Measurements from ENCODE around the gene CLCN4. TPM values are rescaled to one million over a fixed set of nuclear protein-coding genes. Genes with fewer than 3 reads are reported as not detected.

Gene CLCN4
- total and polyA plus RNA-seq, 2 donors (not counting 1 experiment from before 2014, with no cell fraction given) = 7.7 to 9.1 TPM

DNA sequence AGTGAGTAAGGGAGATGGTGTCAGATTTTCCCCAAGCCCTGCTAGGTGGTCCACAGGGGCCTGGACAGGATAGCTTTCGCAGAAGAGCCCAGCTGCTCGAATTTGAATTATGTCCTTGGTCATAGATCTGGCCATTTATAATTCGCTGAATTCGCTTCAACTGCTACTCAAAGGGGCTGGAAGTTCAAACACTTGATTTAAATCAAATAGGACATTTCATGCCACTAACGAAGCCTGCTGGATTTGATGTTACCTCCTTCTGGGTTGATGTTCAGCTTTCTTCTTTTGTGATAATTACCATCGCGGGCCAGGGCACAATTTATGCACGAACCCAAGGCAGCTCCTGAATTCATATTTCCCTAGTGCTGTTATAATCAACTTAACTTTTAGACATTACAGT is 67.0 kb downstream of the CLCN4 start:
- Histone ChIP-seq H2AFZ (ENCODE audit: insufficient read depth, low read depth, low read length, poor library complexity, severe bottlenecking) (no peak overlapping the region), H3K9ac (ENCODE audit: low read length) (no peak overlapping the region), H3K4me1 (ENCODE audit: control insufficient read depth in 2 of 2, insufficient read depth in 2 of 2, low read length in 2 of 2) (peaks cover 0 to 9% of the 10 kb centered on the region in 2 donors), H3K27me3 (replicated peaks in 1 of 4; ENCODE audit: control extremely low read depth in 1 of 4, control insufficient read depth in 3 of 4, insufficient read depth in 4 of 4, low read length in 3 of 4) (no peaks in the 10 kb centered on the region), H3K4me2 (replicated peaks; ENCODE audit: low read depth, low read length, poor library complexity, severe bottlenecking) (no peak overlapping the region), H3K36me3 (replicated peaks in 1 of 2; ENCODE audit: control extremely low read depth in 1 of 2, control insufficient read depth in 1 of 2, extremely low read depth in 1 of 2, insufficient read depth in 2 of 2, low read length in 1 of 2) (peaks cover 0 to 30% of the 10 kb centered on the region in 2 experiments), H3K9me3 (ENCODE audit: control extremely low read depth in 1 of 3, control insufficient read depth in 2 of 3, insufficient read depth in 1 of 3, low read length in 2 of 3) (peaks cover 0 to under 1% (median 0%) of the 10 kb centered on the region in 3 donors), H4K20me1 (ENCODE audit: control insufficient read depth, insufficient read depth, low read length, poor library complexity, severe bottlenecking) (peaks cover 13% of the 10 kb centered on the region), H3K4me3 (ENCODE audit: control extremely low read depth in 1 of 5, extremely low read depth in 1 of 5, insufficient read depth in 1 of 5, low read depth in 2 of 5, low read length in 4 of 5) (no peak overlapping the region), H3K79me2 (ENCODE audit: control insufficient read depth, insufficient read depth, low read length) (no peaks in the 10 kb centered on the region), H3K27ac (ENCODE audit: low read length in 2 of 2) (no peak overlapping the region)
- H3K27ac Mint-ChIP-seq = no peak overlapping the region
- DNase-seq (no peak), ATAC-seq (ENCODE audit: low read depth) (no peak)
- intact Hi-C loops (cut with micrococcal nuclease) = no loop called here
- ChIA-PET CTCF (no interaction called here), POLR2A (interaction anchor here (0.7 kb wide), 2 partner anchors 15 to 1308 kb away, joined by 4 to 5 read pairs; no protein-coding TSS in a partner anchor)
- H3K4me1 Mint-ChIP-seq = peaks cover 21% of the 10 kb centered on the region
- no peak overlapping the region for H3K4me3 Mint-ChIP-seq
- TF ChIP-seq EZH2 (IDR thresholded peaks at IDR 0.05; ENCODE audit: borderline replicate concordance, insufficient read depth, low read depth, low read length, poor library complexity, severe bottlenecking) = no peak
- TF ChIP-seq, protein P1, sequence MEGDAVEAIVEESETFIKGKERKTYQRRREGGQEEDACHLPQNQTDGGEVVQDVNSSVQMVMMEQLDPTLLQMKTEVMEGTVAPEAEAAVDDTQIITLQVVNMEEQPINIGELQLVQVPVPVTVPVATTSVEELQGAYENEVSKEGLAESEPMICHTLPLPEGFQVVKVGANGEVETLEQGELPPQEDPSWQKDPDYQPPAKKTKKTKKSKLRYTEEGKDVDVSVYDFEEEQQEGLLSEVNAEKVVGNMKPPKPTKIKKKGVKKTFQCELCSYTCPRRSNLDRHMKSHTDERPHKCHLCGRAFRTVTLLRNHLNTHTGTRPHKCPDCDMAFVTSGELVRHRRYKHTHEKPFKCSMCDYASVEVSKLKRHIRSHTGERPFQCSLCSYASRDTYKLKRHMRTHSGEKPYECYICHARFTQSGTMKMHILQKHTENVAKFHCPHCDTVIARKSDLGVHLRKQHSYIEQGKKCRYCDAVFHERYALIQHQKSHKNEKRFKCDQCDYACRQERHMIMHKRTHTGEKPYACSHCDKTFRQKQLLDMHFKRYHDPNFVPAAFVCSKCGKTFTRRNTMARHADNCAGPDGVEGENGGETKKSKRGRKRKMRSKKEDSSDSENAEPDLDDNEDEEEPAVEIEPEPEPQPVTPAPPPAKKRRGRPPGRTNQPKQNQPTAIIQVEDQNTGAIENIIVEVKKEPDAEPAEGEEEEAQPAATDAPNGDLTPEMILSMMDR (IDR thresholded peaks at IDR 0.05) = no peak
- no peaks in the 10 kb centered on the region for H3K9me3 Mint-ChIP-seq (ENCODE audit: insufficient read depth)
- WGBS (ENCODE audit: insufficient coverage) = 100% methylated on average over 2 of the region's 8 CpGs
- no peaks in the 10 kb centered on the region for H3K27me3 Mint-ChIP-seq

DNA sequence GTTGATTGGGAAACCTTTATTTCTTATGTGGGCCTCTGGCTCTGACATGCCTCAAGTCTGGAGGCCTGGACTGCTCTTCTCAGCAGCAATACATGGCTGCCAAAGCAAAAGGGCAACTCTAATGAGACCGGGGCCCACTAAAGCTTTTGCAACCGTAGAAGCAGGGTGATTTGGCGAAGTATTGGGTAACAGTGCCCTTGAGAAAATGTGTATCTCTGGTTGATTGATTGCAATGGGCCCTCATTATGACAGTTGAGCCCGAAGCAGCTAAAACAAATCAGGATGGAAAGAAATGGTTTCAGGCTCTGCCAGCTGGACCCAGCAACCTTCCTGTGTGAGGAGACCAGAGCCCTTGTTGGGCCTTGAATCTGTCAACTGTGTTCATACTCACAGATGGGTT is 73.4 kb downstream of the CLCN4 start:
- no peak overlapping the region for H3K4me3 ChIP-seq (ENCODE audit: control extremely low read depth in 1 of 5, extremely low read depth in 1 of 5, insufficient read depth in 1 of 5, low read depth in 2 of 5, low read length in 4 of 5)
- peaks cover 0 to 12% of the 10 kb centered on the region in 2 experiments for H3K36me3 ChIP-seq (replicated peaks in 1 of 2; ENCODE audit: control extremely low read depth in 1 of 2, control insufficient read depth in 1 of 2, extremely low read depth in 1 of 2, insufficient read depth in 2 of 2, low read length in 1 of 2)
- H4K20me1 ChIP-seq (ENCODE audit: control insufficient read depth, insufficient read depth, low read length, poor library complexity, severe bottlenecking) = peaks cover 5% of the 10 kb centered on the region
- H3K27me3 Mint-ChIP-seq = no peaks in the 10 kb centered on the region
- H3K9me3 ChIP-seq (ENCODE audit: control extremely low read depth in 1 of 3, control insufficient read depth in 2 of 3, insufficient read depth in 1 of 3, low read length in 2 of 3) = peaks cover 0 to 4% (median 0%) of the 10 kb centered on the region in 3 donors
- H3K4me2 ChIP-seq (replicated peaks; ENCODE audit: low read depth, low read length, poor library complexity, severe bottlenecking) = no peak overlapping the region
- intact Hi-C loops (cut with micrococcal nuclease) = no loop called here
- no peak overlapping the region for H3K9ac ChIP-seq (ENCODE audit: low read length)
- H3K4me1 ChIP-seq (ENCODE audit: control insufficient read depth in 2 of 2, insufficient read depth in 2 of 2, low read length in 2 of 2) = no peaks in the 10 kb centered on the region
- no peak overlapping the region for H3K4me3 Mint-ChIP-seq
- DNase-seq (no peak), ATAC-seq (ENCODE audit: low read depth) (no peak)
- no peaks in the 10 kb centered on the region for H3K9me3 Mint-ChIP-seq (ENCODE audit: insufficient read depth)
- ChIA-PET CTCF (no interaction called here), POLR2A (no interaction called here)
- no peaks in the 10 kb centered on the region for H3K79me2 ChIP-seq (ENCODE audit: control insufficient read depth, insufficient read depth, low read length)
- WGBS (ENCODE audit: insufficient coverage) = 92% methylated on average over 2 of the region's 4 CpGs
- no peak overlapping the region for H2AFZ ChIP-seq (ENCODE audit: insufficient read depth, low read depth, low read length, poor library complexity, severe bottlenecking)
- no peak overlapping the region for H3K27ac Mint-ChIP-seq
- no peak for TF ChIP-seq EZH2 (IDR thresholded peaks at IDR 0.05; ENCODE audit: borderline replicate concordance, insufficient read depth, low read depth, low read length, poor library complexity, severe bottlenecking)
- TF ChIP-seq, protein P1 (IDR thresholded peaks at IDR 0.05) = no peak
- H3K27ac ChIP-seq (ENCODE audit: low read length in 2 of 2) = no peak overlapping the region
- H3K27me3 ChIP-seq (replicated peaks in 1 of 4; ENCODE audit: control extremely low read depth in 1 of 4, control insufficient read depth in 3 of 4, insufficient read depth in 4 of 4, low read length in 3 of 4) = no peaks in the 10 kb centered on the region
- H3K4me1 Mint-ChIP-seq = peaks cover 4% of the 10 kb centered on the region
